MM.1S (cell line): ENCODE results near the gene SUCLG1.

ENCODE experiments used
- DNase-seq: peaks from one replicate; pipeline ENCODE4 v3.0.0-alpha.2; 2015
- H2AFZ ChIP-seq: fragments of 300-600 bp; sonication (generic); 2 replicates; pipeline ENCODE4 v1.6.0; 2016; ENCODE audit warnings: antibody characterized with exemption, low read length
- H3F3A ChIP-seq: fragments of 300-600 bp; sonication (generic); 2 replicates; pipeline ENCODE4 v1.6.1; 2016; ENCODE audit warnings: mild to moderate bottlenecking, antibody characterized with exemption, low read length, moderate library complexity, mixed read lengths; ENCODE audit not compliant: insufficient read depth
- H3K27ac ChIP-seq: fragments of 300-600 bp; sonication (generic); 2 replicates; pipeline ENCODE4 v1.5.1; 2016; ENCODE audit warnings: mild to moderate bottlenecking, low read length
- H3K27me3 ChIP-seq: fragments of 300-600 bp; sonication (generic); replicated peaks from 2 replicates; pipeline ENCODE4 v1.6.0; 2016; ENCODE audit warnings: low read length; ENCODE audit not compliant: insufficient read depth
- H3K36me3 ChIP-seq: fragments of 300-600 bp; sonication (generic); replicated peaks from 2 replicates; pipeline ENCODE4 v1.6.1; 2016; ENCODE audit warnings: mild to moderate bottlenecking, low read length, mixed read lengths; ENCODE audit not compliant: insufficient read depth
- H3K4me1 ChIP-seq: fragments of 300-600 bp; sonication (generic); 2 replicates; pipeline ENCODE4 v1.6.1; 2016; ENCODE audit warnings: low read length, mixed read lengths
- H3K4me2 ChIP-seq: fragments of 300-600 bp; sonication (generic); 2 replicates; pipeline ENCODE4 v1.6.0; 2016; ENCODE audit warnings: low read depth, low read length
- H3K4me3 ChIP-seq: fragments of 300-600 bp; sonication (generic); 2 replicates; pipeline ENCODE4 v1.5.1; 2016; ENCODE audit warnings: low read length, mixed read lengths
- H3K79me2 ChIP-seq: fragments of 300-600 bp; sonication (generic); 2 replicates; pipeline ENCODE4 v1.6.1; 2016; ENCODE audit warnings: mixed run types, low read length, mixed read lengths
- H3K9ac ChIP-seq: fragments of 300-600 bp; sonication (generic); 2 replicates; pipeline ENCODE4 v1.6.1; 2016; ENCODE audit warnings: low read length, mixed read lengths
- H3K9me2 ChIP-seq: fragments of 300-600 bp; sonication (generic); replicated peaks from 2 replicates; pipeline ENCODE4 v1.6.1; 2016; ENCODE audit warnings: mild to moderate bottlenecking, low read length, mixed read lengths; ENCODE audit not compliant: insufficient read depth
- H3K9me3 ChIP-seq: fragments of 300-600 bp; sonication (generic); replicated peaks from 2 replicates; pipeline ENCODE4 v1.6.1; 2016; ENCODE audit warnings: mild to moderate bottlenecking, low read length, mixed read lengths; ENCODE audit not compliant: insufficient read depth
- H4K20me1 ChIP-seq: fragments of 300-600 bp; sonication (generic); 2 replicates; pipeline ENCODE4 v1.6.1; 2016; ENCODE audit warnings: mild to moderate bottlenecking, low read length, moderate library complexity, mixed read lengths; ENCODE audit not compliant: insufficient read depth
- EZH2 ChIP-seq: fragments of 300-600 bp; sonication (generic); optimal IDR thresholded peaks from 2 replicates; pipeline ENCODE3; 2017; ENCODE audit warnings: low read depth, mild to moderate bottlenecking, antibody characterized with exemption, low read length, mixed read lengths
- EZH2phosphoT487 ChIP-seq: fragments of 300-600 bp; sonication (generic); IDR thresholded peaks from 2 replicates; pipeline ENCODE4 v1.6.1; 2018; ENCODE audit warnings: antibody characterized with exemption, low read length
- TF ChIP-seq, protein P1 (sequence below): fragments of 300-600 bp; sonication (generic); IDR thresholded peaks from 2 replicates; pipeline ENCODE4 v1.5.1; 2016; ENCODE audit warnings: antibody characterized with exemption, low read length, mixed read lengths

The SUCLG1 gene

GRCh38 chr2:84487298-84487996 is 28.4 kb upstream of the SUCLG1 start:
- Histone ChIP-seq H3K27me3 (no peaks in the 10 kb centered on the region), H3K79me2 (no peaks in the 10 kb centered on the region), H2AFZ (no peak overlapping the region)

DNA sequence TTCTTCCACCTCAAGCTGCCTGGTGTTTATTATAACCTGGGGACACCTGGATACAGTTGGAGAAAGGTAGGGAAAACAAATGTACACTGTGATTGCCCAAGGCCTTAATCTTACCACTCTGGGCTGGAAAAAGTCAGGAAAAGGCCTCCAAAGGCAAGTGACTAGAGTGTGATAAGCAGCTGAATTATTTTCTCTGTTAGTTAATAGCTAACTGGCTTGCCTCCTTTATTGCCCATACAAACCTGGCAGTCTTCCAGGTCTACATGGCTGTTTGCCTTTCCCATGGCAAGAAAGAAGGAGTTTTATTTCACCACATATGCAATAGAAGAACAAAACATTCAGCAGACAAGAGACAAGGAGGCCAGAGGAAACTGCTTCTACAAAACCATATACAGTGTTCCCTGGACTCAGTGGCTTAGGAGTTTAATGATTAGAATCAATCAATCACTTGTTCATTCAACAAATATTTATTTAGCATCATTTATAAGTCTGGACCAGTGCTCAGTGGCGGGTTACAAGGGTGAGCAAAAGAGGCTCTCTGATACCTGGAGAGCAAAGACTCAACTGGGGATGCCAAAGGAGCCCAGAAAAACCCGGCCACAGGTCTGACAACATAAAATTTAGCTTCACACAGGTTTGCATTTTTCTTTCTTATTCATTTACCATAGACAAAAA is 27.5 kb upstream of the SUCLG1 start:
- no peaks in the 10 kb centered on the region for H3F3A ChIP-seq
- TF ChIP-seq EZH2phosphoT487 (no peak), EZH2 (no peak)
- TF ChIP-seq, protein P1, sequence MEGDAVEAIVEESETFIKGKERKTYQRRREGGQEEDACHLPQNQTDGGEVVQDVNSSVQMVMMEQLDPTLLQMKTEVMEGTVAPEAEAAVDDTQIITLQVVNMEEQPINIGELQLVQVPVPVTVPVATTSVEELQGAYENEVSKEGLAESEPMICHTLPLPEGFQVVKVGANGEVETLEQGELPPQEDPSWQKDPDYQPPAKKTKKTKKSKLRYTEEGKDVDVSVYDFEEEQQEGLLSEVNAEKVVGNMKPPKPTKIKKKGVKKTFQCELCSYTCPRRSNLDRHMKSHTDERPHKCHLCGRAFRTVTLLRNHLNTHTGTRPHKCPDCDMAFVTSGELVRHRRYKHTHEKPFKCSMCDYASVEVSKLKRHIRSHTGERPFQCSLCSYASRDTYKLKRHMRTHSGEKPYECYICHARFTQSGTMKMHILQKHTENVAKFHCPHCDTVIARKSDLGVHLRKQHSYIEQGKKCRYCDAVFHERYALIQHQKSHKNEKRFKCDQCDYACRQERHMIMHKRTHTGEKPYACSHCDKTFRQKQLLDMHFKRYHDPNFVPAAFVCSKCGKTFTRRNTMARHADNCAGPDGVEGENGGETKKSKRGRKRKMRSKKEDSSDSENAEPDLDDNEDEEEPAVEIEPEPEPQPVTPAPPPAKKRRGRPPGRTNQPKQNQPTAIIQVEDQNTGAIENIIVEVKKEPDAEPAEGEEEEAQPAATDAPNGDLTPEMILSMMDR, result no peak
- H3K79me2 ChIP-seq, result no peaks in the 10 kb centered on the region
- no peak overlapping the region for H3K4me3 ChIP-seq
- H3K36me3 ChIP-seq, result no peaks in the 10 kb centered on the region
- H2AFZ ChIP-seq, result no peak overlapping the region
- H3K9ac ChIP-seq, result no peak overlapping the region
- H3K4me2 ChIP-seq, result no peak overlapping the region
- no peak overlapping the region for H3K27ac ChIP-seq
- H4K20me1 ChIP-seq, result no peaks in the 10 kb centered on the region
- no peak for DNase-seq
- H3K9me2 ChIP-seq, result no peaks in the 10 kb centered on the region
- H3K27me3 ChIP-seq, result no peaks in the 10 kb centered on the region
- H3K4me1 ChIP-seq, result peaks cover 6% of the 10 kb centered on the region; the same call in 1 of the 2 replicates
- H3K9me3 ChIP-seq, result no peaks in the 10 kb centered on the region

More at GRCh38 chr2:84487298-84487996, 28.4 kb upstream of the SUCLG1 start:
- Histone ChIP-seq H3K4me2 (no peak overlapping the region), H3F3A (no peaks in the 10 kb centered on the region), H3K9me3 (no peaks in the 10 kb centered on the region), H4K20me1 (no peaks in the 10 kb centered on the region), H3K27ac (no peak overlapping the region), H3K4me1 (peaks cover 7% of the 10 kb centered on the region; the same call in 1 of the 2 replicates), H3K36me3 (no peaks in the 10 kb centered on the region), H3K9ac (no peak overlapping the region), H3K9me2 (no peaks in the 10 kb centered on the region), H3K4me3 (no peak overlapping the region)
- TF ChIP-seq, protein P1, result no peak
- TF ChIP-seq EZH2phosphoT487 (no peak), EZH2 (no peak)
- no peak for DNase-seq

GRCh38 chr2:84483320-84483719 is 24.2 kb upstream of the SUCLG1 start:
- Histone ChIP-seq H3K9me2 (no peaks in the 10 kb centered on the region), H2AFZ (no peak overlapping the region), H3K4me3 (no peak overlapping the region), H3K27me3 (no peaks in the 10 kb centered on the region), H3K36me3 (no peaks in the 10 kb centered on the region), H3K27ac (no peak overlapping the region), H3K9ac (no peak overlapping the region), H3K4me2 (no peak overlapping the region), H3F3A (no peaks in the 10 kb centered on the region), H3K79me2 (no peaks in the 10 kb centered on the region), H4K20me1 (no peaks in the 10 kb centered on the region), H3K4me1 (no peaks in the 10 kb centered on the region), H3K9me3 (no peaks in the 10 kb centered on the region)
- TF ChIP-seq EZH2 (no peak), EZH2phosphoT487 (no peak)
- TF ChIP-seq, protein P1, result no peak
- no peak for DNase-seq
